Raji (cell line): ENCODE results near the gene SLC37A4.

Experiments used
- POLR2A ChIP-seq: IDR thresholded peaks from 2 replicates; pipeline ENCODE4 v1.6.1; 2011; ENCODE audit warnings: low read depth, low read length, control low read depth; ENCODE audit not compliant: insufficient read depth

Gene SLC37A4

DNA sequence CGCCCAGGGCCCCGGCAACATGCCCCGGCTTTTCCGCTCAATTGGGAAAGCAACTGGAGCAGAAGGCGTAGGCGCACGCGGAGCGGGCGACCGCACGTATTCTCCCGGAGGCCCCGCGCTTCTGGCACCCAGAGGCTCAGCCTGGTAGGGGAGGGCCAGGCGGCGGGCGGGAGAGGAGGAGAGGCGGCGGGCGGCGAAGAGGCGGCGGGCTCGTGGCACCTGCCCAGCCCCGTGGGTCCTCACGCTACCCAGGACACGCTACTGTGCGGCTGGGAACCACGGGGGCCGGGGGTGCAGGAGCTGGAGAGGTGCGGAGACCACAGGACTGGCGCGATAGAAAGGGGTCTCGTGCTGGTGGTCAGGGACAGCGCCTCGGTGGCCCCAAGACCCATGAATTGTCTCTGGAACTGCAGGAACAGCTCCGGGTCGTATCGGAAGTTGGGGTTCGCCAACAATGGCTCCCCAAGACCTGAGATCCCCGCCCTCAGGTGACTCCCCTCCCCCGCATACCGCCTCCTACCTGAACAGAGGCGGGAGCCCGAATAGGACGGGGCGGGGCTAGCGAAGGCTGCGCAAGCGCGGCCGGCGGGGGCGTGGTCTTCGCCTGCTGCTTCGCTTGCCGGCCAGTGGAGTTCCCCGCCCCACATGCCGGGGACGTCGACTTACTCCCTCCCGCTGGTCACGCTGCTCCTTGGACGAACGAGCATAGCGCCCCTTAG lies at the start of gene SLC37A4:
Gene SLC37A4, minus strand, starts transcription at position 549 of the 719 bp plus-strand sequence.
- peak; percentile 96 for TF ChIP-seq POLR2A

DNA sequence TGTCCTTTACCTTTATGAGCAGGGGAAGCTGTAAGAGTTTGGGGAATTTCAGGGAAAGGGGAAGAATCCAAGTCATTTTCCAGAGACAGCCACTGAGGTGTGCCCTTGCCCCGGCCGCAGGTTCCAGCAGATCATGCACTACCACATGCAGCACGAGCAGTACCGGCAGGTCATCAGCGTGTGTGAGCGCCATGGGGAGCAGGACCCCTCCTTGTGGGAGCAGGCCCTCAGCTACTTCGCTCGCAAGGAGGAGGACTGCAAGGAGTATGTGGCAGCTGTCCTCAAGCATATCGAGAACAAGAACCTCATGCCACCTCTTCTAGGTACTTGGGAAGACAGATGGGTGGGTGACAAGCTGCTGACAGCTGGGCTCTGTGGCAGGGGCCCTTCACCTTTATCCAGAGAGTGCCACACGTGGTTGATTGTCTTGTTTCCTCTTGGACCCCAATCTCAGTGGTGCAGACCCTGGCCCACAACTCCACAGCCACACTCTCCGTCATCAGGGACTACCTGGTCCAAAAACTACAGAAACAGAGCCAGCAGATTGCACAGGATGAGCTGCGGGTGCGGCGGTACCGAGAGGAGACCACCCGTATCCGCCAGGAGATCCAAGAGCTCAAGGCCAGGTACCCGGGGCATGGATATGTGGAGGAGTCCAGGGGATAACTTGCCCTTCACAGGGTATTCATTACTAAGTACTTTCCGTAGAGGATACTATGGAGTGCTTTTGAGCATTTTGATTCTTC lies 48.2 kb upstream of the SLC37A4 start:
- TF ChIP-seq POLR2A, result no peak

DNA sequence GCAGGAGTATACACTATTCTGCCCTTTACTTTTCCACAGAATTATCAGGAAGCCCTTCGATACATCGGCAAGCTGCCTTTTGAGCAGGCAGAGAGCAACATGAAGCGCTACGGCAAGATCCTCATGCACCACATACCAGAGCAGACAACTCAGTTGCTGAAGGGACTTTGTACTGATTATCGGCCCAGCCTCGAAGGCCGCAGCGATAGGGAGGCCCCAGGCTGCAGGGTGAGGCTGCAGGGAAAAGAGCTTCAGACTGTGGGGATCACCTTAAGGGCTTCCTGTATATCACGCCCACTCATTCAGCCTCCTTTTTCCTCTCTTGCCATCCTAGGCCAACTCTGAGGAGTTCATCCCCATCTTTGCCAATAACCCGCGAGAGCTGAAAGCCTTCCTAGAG lies 47.2 kb upstream of the SLC37A4 start:
- no peak for TF ChIP-seq POLR2A

DNA sequence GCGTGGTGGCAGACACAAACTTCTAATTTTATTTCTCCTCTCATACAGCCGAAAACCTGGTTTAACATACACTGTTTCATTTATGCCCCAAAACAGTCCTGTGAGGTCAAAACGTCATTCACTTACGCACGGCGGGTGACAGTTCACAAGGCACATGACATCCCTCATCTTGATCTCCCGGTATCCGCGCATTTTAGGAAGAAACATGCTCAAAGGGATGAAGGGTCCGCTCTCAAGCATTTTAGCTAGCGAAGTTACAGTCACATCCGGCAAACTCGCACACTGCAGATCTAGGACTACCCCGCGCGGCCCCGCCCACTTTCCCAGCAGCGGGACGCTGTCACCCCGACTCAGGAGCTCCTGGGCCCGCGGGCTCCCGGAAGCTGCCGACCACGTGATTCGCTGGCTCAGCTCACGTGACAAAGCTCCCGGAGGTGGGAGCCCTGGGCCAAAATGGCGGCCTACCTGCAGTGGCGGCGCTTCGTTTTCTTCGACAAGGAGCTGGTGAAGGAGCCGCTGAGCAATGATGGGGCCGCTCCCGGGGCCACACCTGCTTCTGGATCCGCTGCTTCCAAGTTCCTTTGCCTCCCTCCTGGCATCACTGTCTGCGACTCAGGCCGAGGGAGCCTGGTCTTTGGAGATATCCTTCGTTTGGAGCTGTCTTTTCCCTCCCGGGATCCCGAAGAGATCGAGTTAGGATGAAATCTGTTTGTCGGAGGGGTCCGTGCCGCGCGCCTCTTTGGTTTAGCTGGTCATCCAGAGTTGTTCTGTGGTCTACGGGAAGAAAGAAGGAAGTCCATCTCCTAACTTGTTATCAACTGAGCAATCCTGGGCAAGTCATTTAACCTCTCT lies 36.9 kb upstream of the SLC37A4 start, which contains the start of gene VPS11:
Gene VPS11, plus strand, starts transcription at position 448 of the 852 bp plus-strand sequence. Its CDS starts 6 bp downstream, at position 454.
- TF ChIP-seq POLR2A, result peak; percentile 83

DNA sequence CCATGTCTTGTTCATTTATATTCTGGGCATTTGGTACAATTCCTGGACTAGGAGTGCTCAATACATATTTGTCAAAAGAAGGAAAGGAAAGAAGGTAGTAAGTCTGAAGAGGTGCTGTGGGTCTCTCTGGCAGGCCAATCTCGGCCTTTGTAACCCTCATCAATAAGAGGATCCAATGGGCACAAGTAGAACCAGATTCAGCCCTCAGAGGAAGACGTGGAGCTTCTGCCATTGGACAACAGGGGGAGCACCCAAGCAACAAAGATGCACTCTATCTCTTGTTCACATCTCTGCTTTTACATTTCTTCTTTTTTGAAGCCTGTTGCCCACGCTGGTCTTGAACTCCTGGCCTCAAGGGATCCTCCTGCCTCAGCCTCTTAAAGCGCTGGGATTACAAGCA lies 34.7 kb upstream of the SLC37A4 start:
- TF ChIP-seq POLR2A, result no peak

DNA sequence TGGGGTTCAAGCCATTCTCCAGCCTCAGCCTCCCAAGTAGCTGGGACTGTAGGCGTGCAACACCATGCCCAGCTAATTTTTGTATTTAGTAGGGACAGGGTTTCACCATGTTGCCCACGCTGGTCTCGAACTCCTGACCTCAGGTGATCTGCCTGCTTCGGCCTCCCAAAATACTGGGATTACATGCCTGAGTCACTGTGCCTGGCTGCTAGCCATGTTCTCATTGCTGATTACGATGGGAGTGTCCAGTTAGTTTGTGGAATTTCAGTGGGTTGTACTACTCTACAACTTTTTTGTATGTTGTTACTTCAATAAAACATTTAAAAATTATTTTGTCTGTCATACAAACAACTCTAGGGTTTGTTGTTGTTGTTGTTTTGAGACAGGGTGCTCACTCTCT lies 32.1 kb upstream of the SLC37A4 start:
- no peak for TF ChIP-seq POLR2A

DNA sequence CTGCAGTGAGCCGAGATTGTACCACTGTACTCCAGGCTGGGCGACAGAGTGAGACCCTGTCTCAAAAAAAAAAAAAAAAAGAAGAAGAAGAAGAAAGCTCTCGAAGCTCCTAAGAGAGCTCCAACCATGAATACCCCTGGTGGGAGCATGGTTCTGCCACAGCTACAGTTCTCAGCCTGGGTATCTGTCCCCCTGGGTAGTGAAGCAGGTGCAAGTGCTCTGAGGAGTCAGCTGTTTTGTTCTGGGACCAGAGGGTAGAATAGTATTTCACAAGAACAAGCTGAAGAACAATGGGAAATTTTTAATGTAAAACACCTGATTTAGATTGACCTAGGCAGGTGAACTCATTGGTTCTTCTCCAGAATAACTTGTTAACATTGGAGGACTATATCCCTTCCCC lies 30.6 kb upstream of the SLC37A4 start:
- no peak for TF ChIP-seq POLR2A

DNA sequence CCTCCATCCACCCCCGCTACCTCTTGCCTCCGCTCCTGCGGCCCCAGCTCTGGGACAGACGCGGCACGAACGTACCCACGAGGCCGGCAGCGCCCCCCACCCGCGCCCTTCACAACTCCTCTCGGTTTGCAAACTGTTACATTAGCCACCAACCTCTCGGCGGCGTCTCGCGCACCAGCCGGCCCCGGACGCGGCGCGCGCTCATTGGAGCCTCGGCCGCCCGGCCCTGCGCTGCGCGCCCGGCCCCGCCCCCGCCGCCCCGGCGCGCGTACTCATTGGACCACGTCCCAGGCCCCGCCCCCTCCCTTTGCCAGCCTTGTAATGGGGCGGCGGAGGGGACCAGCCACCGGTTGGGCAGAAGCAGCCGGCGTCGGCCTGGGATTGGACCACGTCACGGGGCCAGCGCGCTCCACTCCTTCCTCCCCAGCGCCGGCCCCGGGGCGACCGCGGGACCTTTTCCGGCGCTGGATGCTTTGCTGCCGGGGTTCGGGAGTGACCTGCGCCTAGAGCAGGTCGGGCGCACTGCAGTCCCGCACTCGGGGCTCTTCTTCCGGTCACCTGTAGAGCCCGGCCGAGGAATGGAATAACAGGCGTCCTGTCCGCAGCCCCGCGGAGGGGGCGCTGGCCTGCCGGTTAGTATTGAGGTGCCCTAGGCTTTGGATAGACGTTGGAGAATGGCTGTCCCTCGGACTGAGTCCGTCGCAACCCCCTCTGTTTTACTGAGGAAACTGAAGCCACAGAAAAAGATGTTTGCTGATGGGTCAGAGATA lies 26.5 kb upstream of the SLC37A4 start, which contains the start of gene HYOU1:
Gene HYOU1, minus strand, starts transcription at position 206 of the 770 bp plus-strand sequence. CDS start 1,045 bp downstream, outside the sequence.
- peak; percentile 79 for TF ChIP-seq POLR2A

DNA sequence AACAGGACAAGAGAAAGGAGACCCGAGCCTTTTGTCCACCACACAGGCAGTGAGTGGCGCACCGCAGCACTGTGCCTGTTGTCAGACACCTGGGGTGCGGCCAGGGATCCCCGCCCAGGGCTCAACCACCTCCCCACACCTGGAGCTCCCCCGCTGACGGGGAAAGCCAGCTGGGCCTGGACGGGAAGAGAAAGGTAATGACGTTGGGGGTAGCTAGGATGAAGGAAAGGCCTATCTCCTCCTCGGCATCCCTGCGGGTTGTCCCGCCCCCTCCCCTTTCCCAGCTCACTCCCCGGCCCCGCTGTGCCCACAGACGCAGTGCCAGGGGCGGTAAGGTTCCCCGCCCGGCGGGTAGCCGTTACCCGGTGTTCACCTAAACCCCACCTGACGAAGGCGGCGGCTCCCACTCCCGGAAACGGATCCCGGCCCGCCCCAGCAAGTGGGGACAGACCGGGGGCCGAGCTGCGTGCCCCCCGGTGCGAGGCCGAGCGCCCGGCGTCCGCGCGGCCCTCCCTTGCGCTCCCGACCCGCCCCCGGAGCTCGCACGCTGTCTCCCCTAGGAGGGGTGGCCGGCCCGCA lies 25.8 kb upstream of the SLC37A4 start:
- TF ChIP-seq POLR2A, result no peak

DNA sequence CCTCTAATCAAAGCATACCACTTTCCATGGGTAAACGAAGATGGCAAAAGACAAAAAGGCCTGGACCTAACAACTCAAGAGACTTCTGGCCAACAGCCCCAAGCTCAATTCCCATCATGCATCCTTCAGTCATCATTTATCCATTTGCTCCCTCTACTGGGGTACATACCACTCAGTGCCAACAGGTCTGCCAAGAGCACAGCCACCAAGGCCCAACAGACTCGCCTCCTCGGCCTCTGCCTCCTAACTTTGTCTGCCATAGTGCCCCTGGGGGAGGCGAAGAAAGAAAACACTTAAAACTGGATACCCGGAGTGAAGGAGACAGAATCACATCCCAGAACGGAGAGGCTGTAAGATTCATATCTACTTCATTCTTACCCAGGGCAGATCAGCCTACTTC lies 25.2 kb upstream of the SLC37A4 start:
- TF ChIP-seq POLR2A, result no peak

DNA sequence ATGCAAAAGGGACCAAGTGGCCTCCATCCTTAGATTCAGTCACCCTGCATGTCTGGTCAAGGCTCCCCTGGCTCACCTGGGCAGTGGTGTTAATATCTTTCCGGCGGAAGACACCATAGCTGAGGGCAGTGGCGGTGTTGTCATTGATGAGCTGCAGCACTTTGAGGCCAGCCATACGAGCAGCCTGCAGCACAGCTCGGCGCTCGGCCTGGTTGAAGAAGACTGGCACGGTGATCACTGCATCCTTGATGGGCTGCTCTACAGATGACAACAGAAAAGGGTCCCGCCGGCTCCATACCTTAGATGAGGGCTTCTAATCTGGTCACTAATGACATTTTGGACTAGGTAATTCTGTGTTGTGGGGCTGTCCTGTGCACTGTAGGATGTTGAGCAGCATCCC lies 23.7 kb upstream of the SLC37A4 start:
- no peak for TF ChIP-seq POLR2A

DNA sequence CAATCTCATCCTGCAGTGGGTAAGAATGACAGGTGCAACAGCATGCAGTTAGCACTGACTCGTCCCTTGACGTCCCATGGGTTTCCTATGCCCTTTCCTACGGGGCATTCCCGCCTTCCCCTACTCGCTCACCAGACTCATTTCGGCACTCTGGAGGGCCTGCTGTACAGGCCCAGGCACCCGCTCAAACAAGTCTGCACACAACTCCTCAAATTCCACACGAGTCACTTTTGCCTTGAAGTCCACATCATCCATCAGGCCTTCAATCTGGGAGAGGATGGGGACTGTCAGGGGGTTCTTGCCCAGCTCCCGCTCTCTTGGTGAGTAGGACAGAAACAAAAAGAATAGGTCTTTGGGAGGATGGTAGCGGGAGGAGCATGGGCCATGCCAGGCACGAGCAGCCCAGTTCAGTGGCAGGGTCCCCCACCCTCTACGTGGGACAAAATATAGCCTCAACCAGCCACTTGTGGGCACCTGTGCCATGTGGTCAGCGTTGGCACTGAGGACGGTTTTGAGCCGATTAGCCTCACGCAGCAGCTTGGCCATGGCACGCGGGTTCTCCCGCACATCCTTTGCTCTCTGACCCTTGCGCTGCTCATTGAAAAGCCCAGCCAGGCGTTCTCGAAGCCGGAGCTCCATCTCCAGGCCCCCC lies 21.6 kb upstream of the SLC37A4 start:
- no peak for TF ChIP-seq POLR2A

DNA sequence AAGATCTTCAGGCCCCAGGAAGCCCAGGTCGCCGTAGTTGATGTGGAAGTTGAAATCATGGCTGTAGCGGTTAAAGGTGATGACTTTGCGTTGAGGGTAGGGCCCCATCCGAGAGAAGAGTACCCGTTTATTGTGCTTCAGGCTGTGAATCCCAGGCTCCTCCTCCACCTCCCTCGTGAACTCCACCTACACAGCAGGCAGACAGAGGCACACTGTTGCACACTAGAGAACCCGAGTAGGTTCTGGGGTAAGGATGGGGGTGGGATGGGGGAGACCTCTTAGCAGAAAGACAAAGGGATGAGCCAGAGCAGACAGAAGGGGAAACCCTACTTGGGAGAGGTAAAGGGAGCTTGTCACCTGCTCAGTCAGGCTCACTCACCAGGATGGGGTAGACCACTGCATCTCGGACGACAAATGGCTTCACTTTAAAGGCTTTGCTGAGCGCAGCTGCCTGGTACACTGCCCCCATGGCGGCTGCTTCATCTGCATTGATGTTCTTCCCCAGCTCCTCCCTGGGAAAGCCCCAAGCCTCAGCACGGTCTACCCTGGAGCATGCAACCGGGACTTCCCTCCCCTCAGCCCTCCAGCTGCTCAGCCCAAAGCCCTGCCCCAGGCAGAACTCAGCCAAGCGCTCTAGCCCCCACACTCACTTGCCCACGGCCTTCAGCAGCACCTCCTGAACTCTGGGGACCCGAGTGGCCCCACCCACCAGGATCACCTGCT lies 20.9 kb upstream of the SLC37A4 start:
- TF ChIP-seq POLR2A, result no peak
